Gastroesophageal sphincter (tissue), 3 donors: Measurements from ENCODE around the gene MYH14.

Source experiments
- POLR2A ChIP-seq, 2 donors: fragments of 450-650 bp; IDR thresholded peaks; one replicate each; pipeline ENCODE4 v1.6.1; 2017; ENCODE audit warnings: antibody characterized with exemption in 2 of 2, mild to moderate bottlenecking in 2 of 2, moderate library complexity in 1 of 2
- TF ChIP-seq, protein P1 (sequence below), 4 experiments: fragments of 200-600 bp in 2 of 4; fragments of 450-650 bp in 2 of 4; sonication (generic) in 1 of 4; IDR thresholded peaks; one replicate each; pipeline ENCODE4 v1.5.1; 2017 to 2019; ENCODE audit warnings: antibody characterized with exemption in 4 of 4, mild to moderate bottlenecking in 2 of 4, moderate library complexity in 2 of 4

DNA sequence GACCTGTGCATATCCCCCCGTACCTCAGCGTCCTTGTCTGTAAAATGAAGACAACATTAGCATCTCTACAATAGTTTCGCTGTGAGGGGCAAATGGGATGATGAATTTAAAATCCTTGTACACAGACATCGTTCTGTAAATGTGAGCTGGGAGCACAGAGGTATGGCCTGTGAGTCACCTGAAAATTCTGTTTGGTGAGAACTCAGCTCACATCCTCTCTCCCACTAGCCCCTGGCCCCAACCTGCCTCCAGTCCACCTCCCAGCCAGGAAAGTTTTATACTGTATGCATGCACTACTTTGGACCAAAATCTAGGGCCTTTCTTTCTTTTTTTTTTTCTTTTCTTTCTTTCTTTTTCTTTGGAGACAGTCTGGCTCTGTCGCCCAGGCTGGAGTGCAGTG, 31.7 kb upstream of the MYH14 start:
- TF ChIP-seq, protein P1, sequence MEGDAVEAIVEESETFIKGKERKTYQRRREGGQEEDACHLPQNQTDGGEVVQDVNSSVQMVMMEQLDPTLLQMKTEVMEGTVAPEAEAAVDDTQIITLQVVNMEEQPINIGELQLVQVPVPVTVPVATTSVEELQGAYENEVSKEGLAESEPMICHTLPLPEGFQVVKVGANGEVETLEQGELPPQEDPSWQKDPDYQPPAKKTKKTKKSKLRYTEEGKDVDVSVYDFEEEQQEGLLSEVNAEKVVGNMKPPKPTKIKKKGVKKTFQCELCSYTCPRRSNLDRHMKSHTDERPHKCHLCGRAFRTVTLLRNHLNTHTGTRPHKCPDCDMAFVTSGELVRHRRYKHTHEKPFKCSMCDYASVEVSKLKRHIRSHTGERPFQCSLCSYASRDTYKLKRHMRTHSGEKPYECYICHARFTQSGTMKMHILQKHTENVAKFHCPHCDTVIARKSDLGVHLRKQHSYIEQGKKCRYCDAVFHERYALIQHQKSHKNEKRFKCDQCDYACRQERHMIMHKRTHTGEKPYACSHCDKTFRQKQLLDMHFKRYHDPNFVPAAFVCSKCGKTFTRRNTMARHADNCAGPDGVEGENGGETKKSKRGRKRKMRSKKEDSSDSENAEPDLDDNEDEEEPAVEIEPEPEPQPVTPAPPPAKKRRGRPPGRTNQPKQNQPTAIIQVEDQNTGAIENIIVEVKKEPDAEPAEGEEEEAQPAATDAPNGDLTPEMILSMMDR (IDR thresholded peaks at IDR 0.05): no peak
- no peak for TF ChIP-seq POLR2A (IDR thresholded peaks at IDR 0.05)
